ENCODE results near the gene SPOP.

GRCh38 chr17:49572226-49572625 is 105.7 kb downstream of the SPOP start:
- TF ChIP-seq, protein P1, sequence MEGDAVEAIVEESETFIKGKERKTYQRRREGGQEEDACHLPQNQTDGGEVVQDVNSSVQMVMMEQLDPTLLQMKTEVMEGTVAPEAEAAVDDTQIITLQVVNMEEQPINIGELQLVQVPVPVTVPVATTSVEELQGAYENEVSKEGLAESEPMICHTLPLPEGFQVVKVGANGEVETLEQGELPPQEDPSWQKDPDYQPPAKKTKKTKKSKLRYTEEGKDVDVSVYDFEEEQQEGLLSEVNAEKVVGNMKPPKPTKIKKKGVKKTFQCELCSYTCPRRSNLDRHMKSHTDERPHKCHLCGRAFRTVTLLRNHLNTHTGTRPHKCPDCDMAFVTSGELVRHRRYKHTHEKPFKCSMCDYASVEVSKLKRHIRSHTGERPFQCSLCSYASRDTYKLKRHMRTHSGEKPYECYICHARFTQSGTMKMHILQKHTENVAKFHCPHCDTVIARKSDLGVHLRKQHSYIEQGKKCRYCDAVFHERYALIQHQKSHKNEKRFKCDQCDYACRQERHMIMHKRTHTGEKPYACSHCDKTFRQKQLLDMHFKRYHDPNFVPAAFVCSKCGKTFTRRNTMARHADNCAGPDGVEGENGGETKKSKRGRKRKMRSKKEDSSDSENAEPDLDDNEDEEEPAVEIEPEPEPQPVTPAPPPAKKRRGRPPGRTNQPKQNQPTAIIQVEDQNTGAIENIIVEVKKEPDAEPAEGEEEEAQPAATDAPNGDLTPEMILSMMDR (IDR thresholded peaks at IDR 0.05), result no peak
- no peak for TF ChIP-seq POLR2A (IDR thresholded peaks at IDR 0.05)
- no peak for TF ChIP-seq EP300 (IDR thresholded peaks at IDR 0.05)
